GM19328 (cell line): ENCODE measurements around the gene TPCN1.

ENCODE experiments used
- ATAC-seq: cut with Tn5 transposase; IDR thresholded peaks from one replicate; pipeline ENCODE4 v1.9.1; 2021; ENCODE audit warnings: mild to moderate bottlenecking, moderate library complexity; ENCODE audit not compliant: unreplicated experiment

TPCN1 gene

GRCh38 chr12:113278633-113279032, 57.4 kb downstream of the TPCN1 start:
- no peak for ATAC-seq

- ATAC-seq: no peak
Measured at GRCh38 chr12:113284751-113285150, 63.5 kb downstream of the TPCN1 start.

- ATAC-seq: no peak
Measured at GRCh38 chr12:113285679-113286610, 64.7 kb downstream of the TPCN1 start.

- no peak for ATAC-seq
Measured at GRCh38 chr12:113286712-113287111, 65.4 kb downstream of the TPCN1 start.

- ATAC-seq: no peak
Measured at GRCh38 chr12:113287146-113287898, 66.1 kb downstream of the TPCN1 start.

GRCh38 chr12:113287899-113288282, 66.6 kb downstream of the TPCN1 start:
- no peak for ATAC-seq

- no peak for ATAC-seq
Measured at GRCh38 chr12:113289361-113289760, 68.1 kb downstream of the TPCN1 start.

GRCh38 chr12:113290506-113290905, 69.2 kb downstream of the TPCN1 start:
- ATAC-seq: no peak

GRCh38 chr12:113291586-113291985, 70.3 kb downstream of the TPCN1 start:
- ATAC-seq: no peak

- ATAC-seq: no peak
Measured at GRCh38 chr12:113292091-113292490, 70.8 kb downstream of the TPCN1 start.

- ATAC-seq: no peak
Measured at GRCh38 chr12:113292547-113292946, 71.3 kb downstream of the TPCN1 start.

GRCh38 chr12:113293100-113293499, 71.8 kb downstream of the TPCN1 start:
- no peak for ATAC-seq

GRCh38 chr12:113295886-113296556, 74.8 kb downstream of the TPCN1 start:
- ATAC-seq: no peak

GRCh38 chr12:113296557-113297213, 75.4 kb downstream of the TPCN1 start:
- no peak for ATAC-seq

- no peak for ATAC-seq
Measured at GRCh38 chr12:113297214-113297587, 75.9 kb downstream of the TPCN1 start.

GRCh38 chr12:113297621-113298471, 76.6 kb downstream of the TPCN1 start:
- no peak for ATAC-seq

- no peak for ATAC-seq
Measured at GRCh38 chr12:113298472-113298817, 77.2 kb downstream of the TPCN1 start.

- no peak for ATAC-seq
Measured at GRCh38 chr12:113298861-113299545, 77.7 kb downstream of the TPCN1 start.

GRCh38 chr12:113299619-113300237, 78.5 kb downstream of the TPCN1 start:
- no peak for ATAC-seq
